ENCODE measurements around the gene KLHL11.

KLHL11 gene

DNA sequence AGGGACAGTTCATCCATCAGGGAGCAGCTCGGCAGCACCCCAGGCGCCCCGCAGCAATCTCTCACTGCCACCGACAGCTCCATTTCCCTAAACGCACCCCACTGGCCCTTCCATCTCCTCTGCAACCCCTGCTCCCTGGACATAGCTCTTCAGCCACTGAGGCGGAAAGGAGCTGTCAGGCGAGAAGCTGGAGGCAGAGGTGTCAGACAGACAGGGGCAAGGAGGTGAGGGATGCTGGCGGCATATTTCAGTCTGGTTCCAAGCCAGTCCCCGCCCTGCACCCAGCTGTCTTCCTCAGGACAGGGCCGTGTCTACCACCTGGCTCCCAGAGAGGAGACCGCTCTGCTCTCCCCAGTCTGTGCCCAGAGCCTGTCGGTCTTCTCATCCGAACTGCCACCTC is 43.9 kb upstream of the KLHL11 start:
- H3K4me3 ChIP-seq (replicated peaks in 1 of 2; ENCODE audit: low read depth in 2 of 2, low read length in 2 of 2): no peak overlapping the region
- TF ChIP-seq, protein P1, sequence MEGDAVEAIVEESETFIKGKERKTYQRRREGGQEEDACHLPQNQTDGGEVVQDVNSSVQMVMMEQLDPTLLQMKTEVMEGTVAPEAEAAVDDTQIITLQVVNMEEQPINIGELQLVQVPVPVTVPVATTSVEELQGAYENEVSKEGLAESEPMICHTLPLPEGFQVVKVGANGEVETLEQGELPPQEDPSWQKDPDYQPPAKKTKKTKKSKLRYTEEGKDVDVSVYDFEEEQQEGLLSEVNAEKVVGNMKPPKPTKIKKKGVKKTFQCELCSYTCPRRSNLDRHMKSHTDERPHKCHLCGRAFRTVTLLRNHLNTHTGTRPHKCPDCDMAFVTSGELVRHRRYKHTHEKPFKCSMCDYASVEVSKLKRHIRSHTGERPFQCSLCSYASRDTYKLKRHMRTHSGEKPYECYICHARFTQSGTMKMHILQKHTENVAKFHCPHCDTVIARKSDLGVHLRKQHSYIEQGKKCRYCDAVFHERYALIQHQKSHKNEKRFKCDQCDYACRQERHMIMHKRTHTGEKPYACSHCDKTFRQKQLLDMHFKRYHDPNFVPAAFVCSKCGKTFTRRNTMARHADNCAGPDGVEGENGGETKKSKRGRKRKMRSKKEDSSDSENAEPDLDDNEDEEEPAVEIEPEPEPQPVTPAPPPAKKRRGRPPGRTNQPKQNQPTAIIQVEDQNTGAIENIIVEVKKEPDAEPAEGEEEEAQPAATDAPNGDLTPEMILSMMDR (IDR thresholded peaks at IDR 0.05; ENCODE audit: low read depth, low read length): no peak
- no peak for DNase-seq (ENCODE audit: low read depth in 2 of 2)

DNA sequence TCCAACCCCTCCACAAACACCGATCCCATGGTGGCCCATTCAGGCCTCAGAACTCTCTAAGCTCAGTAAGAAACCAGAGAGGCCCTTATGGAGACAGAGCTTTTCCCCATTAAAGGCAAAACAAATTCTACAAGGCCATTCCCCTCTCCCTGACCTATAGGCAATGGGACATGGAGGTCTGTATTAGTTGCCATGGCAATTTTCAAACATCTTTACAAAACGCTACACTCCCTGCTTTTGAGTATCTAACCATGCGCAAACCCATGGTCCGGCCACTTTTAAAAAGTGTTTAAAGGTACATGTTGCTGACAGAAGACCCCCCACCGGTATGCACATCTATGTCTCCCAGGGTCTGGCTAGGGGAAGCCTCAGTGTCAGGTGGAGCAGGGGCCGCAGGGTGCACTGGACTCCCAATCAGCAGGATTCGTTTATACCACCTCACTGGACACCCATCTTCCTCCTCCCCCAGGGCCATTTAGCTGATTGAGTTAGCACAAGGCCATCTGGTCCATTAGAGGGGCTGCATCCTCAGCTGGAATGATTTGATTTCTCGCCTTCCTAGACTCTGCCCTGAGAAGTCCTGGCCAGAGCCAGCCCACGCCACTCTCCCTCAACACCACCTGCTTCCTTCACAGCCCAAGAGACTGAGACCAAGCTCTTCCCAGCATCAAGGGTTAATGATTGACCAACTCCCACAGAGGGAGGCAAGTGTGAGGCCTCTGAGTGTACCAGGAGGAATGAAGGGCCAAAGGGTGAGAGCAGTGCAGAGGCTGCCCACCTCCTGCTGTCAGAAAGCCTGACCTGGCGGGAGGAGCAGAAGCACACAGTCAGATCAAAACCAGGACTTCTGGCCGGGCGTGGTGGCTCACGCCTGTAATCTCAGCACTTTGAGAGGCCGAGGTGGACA is 42.7 kb upstream of the KLHL11 start:
- peak in 1 of 2 donors; percentile 45 for DNase-seq (ENCODE audit: low read depth in 2 of 2)
- TF ChIP-seq, protein P1 (IDR thresholded peaks at IDR 0.05; ENCODE audit: low read depth, low read length): no peak
- H3K4me3 ChIP-seq (replicated peaks in 1 of 2; ENCODE audit: low read depth in 2 of 2, low read length in 2 of 2): no peak overlapping the region

DNA sequence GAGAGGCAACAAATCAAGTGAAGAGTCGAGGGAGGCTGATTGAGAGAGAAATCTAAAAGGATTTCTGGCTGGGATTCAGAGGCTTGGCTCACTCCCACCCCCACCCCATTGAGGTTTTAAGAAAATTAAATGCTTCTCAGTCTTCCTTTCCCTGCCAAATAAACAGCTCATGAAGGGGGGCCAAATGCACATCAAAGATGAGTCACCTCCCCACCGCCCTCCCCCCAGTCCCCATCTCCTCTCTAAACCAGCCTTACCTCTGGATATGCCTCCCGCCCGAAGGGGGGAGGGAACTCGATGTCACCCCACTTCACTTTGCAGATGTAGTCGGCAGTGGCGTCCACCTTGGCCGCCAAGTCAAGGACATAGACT is 41.9 kb upstream of the KLHL11 start:
- H3K4me3 ChIP-seq (replicated peaks in 1 of 2; ENCODE audit: low read depth in 2 of 2, low read length in 2 of 2): no peak overlapping the region
- TF ChIP-seq, protein P1 (IDR thresholded peaks at IDR 0.05; ENCODE audit: low read depth, low read length): no peak
- DNase-seq (ENCODE audit: low read depth in 2 of 2): peak; percentile 69 to 72

DNA sequence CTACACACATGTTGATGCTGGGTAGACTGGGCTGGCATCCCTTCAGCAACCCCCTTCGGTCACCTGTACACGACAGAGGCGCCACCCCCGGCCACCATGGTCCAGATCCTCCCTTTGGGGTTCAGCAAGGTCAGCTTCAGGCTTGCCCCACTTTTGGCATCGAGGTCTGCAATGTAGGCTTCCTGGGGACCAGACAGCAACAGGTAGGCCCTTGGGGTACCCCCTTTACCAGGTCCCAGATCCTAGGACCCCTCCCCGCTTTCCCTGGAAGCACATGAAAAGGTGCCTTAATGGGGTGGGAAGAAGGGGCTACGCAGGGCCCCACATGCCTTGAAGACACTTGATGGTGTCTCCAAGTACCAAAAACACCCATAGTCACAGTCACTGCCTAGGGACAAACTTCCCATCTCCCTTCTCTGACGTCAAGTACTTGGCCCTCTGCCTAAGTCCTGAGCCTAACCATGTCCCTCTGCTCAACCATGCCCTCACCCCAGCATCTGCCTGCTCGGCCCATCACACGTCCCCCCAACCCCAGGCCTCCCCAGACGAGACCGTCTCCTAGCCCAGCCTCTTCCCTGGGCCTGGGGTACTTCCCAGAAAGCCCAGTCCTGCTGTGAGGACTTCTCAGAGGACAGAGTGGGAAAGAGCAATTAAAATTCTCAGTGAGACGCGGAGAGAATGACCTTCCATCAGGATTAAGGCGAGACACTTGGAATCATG is 41.4 kb upstream of the KLHL11 start:
- DNase-seq (ENCODE audit: low read depth in 2 of 2): peak in 1 of 2 donors; percentile 31

DNA sequence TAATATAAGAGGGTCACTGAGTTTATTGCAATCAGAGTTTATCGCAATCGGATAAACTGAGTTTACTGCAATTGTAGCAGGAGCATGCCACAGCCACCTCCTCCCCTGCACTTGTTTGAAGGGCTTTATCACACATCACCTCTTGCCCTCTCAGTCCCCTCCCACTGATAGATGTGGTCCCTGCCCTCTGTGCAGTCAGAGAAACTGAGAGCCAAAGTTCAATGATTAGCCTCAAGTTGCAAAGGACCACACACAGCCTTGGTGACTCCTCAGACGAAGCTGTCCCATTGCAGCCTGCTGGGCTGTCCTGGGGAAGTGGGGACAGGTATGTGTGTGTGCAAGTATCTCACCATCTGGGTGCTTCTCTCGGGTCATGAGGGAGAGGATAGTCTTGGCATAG is 39.9 kb upstream of the KLHL11 start:
- TF ChIP-seq, protein P1 (IDR thresholded peaks at IDR 0.05; ENCODE audit: low read depth, low read length): no peak
- no peak for DNase-seq (ENCODE audit: low read depth in 2 of 2)
- no peak overlapping the region for H3K4me3 ChIP-seq (replicated peaks in 1 of 2; ENCODE audit: low read depth in 2 of 2, low read length in 2 of 2)

More for the DNA sequence above, 41.4 kb upstream of the KLHL11 start:
- TF ChIP-seq, protein P1 (IDR thresholded peaks at IDR 0.05; ENCODE audit: low read depth, low read length): no peak
- no peak overlapping the region for H3K4me3 ChIP-seq (replicated peaks in 1 of 2; ENCODE audit: low read depth in 2 of 2, low read length in 2 of 2)

DNA sequence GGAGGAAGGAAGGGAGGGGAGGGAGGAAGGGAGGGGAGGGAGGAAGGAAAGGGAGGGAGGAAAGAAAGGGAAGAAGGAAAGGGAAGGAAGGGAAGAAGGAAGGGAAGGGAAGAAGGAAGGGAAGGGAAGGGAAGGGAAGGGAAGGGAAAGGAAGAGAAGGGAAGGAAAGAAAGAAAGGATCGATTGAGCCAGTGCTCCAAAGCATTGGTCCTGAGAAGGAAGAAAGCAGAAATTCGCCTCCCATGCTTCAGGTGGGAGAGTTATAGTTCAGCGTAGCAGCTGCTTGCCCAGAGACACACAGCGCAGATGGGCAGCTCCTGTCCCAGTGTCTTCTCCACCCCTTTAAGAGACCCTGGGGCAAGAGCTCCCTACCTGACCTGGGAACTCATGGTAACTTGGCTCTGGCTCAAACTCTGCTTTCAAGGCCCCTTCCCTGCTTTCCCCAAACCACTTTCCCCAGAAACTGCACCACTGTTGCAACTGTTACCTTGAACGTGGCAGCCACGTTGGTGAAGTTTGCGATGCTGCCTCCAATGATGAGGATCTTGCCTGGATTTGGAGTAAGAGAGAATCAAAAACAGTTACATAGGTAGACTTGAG is 39.1 kb upstream of the KLHL11 start:
- no peak for DNase-seq (ENCODE audit: low read depth in 2 of 2)
- no peak overlapping the region for H3K4me3 ChIP-seq (replicated peaks in 1 of 2; ENCODE audit: low read depth in 2 of 2, low read length in 2 of 2)
- TF ChIP-seq, protein P1 (IDR thresholded peaks at IDR 0.05; ENCODE audit: low read depth, low read length): no peak

All from cardiac fibroblast (primary cell).